Femur (tissue), 1 donor: ENCODE data around the gene PDE10A.

Experiments
- DNase-seq: peaks from one replicate; pipeline ENCODE4 v3.0.0-alpha.2; 2017

Gene PDE10A

DNA sequence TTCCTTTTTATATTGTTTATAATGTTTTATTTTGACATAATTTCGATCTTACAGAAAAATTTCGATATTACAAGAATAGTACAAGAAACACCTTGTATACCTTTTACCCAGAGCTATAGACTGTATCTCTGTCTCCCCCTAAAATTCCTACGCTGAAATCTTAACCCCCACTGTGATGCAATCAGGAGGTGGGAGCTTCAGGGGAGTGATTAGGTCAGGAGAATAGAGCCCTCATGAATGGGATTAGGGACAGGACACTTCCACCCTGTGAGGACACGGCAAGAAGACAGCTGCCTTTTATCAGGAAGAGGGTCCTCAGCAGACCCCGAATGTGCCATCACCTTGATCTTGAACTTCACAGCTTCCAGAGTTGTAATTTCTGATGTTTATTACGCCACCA is 204.9 kb downstream of the PDE10A start:
- no peak for DNase-seq

- no peak for DNase-seq
These were observed 206.8 kb downstream of the PDE10A start for GRCh38 chr6:165456286-165456685.

DNA sequence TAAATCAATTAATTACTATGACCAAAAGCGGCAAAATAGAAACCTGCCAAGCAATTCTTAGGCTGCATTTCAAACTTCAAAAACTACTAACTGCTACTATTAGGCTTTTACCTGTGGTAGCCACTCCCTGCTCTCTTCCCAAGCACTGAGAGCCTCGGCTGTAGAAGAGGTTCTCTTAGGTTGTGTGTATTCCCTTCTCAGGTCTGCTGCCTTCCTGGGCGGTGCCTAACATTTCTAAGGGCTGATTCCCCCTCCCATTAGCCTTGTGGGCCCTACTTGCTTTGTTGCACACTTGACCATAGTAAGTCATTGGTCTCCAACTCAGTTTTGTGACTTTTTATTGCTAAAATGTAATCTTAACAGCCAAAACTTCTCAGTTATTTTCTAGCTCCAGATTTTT is 207.6 kb downstream of the PDE10A start:
- no peak for DNase-seq

DNA sequence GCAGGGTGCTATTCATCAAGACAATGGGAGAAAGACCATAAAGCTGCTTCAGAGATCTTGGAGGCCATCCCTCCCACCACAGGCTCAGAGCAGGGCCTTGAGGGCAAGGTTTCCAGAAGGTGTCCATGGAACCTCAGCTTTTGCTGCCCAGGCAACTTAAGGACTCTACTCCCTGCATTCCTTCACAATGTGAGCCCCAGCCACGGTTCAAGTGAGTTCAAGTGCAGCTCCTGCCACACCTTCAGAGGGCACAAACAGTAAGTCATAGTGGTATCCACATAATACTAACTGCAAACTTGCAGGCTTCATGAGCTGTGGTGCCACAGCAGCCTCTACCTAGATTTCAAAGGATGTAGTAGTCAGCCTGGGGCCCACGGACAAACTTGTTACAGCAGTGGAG is 209.6 kb downstream of the PDE10A start:
- DNase-seq: no peak

GRCh38 chr6:165451838-165452237 is 211.2 kb downstream of the PDE10A start:
- DNase-seq: no peak

GRCh38 chr6:165448210-165448609 is 214.8 kb downstream of the PDE10A start:
- DNase-seq: no peak

- DNase-seq: no peak
These were observed 215.9 kb downstream of the PDE10A start for GRCh38 chr6:165447141-165447540.

DNA sequence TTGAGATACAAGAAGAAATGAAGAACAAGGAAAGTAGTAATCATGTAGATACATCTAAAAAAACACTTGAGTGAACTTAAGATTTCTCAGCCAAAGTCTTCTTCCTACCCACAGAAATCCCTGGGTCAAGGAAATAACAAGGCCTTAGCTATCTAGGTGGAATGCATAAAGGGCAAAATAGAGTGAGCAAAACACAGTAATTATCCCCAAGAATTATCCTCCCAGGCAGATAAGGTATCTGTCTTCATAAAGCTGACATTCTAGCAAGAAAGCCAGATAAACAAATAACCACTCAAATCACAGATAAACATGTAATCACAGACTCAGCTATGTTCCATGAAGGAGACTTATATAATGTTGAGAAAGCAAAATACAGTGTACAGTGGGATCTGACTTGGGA is 216.7 kb downstream of the PDE10A start:
- DNase-seq: no peak

DNA sequence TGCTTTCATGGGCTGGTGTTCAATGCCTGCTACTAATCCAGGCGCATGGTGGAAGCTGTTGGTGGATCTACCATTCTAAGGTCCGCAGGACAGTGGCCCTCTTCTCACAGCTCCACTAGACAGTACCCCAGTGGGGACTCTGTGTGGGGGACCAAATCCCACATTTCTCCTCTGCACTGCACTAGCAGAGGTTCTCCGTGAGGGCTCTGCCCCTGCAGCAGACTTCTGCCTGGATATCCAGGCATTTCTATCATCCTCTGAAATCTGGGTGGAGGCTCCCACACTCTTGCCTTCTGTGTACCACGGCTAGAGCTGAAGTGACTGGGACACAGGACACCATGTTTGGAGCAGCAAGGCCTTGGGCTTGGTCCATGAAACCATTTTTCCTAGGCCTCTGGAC is 219.6 kb downstream of the PDE10A start:
- DNase-seq: no peak

GRCh38 chr6:165441181-165441580 is 221.9 kb downstream of the PDE10A start:
- no peak for DNase-seq

- no peak for DNase-seq
These were observed 223.0 kb downstream of the PDE10A start for GRCh38 chr6:165439928-165440554.

DNA sequence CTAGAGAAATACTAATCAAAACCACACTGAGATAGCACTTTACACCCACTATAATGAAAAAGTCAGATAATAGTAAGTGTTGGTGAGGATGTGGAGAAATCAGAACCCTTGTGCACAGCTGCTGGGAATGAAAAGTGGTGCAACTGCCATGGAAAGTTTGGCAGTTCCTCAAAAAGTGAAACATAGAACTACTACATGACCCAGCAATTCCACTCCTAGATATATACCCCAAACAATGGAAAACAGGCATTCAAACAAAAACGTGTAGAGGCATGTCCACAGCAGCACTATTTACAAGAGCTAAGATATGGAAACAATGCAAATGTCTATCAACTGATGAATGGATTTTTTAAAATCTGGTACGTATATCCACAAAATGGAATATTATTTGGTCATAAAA is 236.1 kb downstream of the PDE10A start:
- no peak for DNase-seq

DNA sequence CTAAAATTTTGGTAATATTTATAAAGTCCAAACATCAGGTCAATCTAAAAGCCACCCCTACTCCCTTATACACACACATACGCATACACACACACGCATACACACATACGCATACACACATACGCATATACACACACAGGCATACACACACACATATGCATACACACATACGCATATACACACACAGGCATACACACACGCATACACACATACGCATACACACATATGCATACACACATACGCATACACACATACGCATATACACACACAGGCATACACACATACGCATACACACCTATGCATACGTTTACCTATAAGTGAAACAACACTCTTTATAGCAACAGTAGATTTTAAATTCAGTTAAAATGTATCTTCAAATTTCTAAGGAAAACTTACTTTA is 240.8 kb downstream of the PDE10A start:
- no peak for DNase-seq

- DNase-seq: no peak
These were observed 245.7 kb downstream of the PDE10A start for GRCh38 chr6:165417278-165417865.

GRCh38 chr6:165404697-165405096 is 258.3 kb downstream of the PDE10A start:
- DNase-seq: no peak

DNA sequence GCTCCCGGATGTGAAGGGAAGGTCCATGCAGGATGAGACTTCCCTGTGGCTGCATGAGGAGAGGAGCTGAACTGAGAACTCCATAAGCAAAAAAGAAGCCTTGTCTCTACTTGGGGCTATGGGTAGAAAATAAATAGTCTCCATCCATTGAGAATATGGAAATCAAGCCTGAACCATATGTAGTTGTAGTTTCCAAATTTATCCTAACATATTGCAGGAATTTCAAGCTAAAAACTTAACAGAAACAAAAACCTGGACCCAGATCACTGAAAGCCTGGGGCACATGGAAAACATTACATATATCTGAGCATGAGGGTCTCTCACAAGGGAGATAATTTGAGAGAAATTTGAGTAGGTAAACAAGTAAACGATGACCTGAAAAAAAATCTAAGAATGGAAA is 258.7 kb downstream of the PDE10A start:
- no peak for DNase-seq

DNA sequence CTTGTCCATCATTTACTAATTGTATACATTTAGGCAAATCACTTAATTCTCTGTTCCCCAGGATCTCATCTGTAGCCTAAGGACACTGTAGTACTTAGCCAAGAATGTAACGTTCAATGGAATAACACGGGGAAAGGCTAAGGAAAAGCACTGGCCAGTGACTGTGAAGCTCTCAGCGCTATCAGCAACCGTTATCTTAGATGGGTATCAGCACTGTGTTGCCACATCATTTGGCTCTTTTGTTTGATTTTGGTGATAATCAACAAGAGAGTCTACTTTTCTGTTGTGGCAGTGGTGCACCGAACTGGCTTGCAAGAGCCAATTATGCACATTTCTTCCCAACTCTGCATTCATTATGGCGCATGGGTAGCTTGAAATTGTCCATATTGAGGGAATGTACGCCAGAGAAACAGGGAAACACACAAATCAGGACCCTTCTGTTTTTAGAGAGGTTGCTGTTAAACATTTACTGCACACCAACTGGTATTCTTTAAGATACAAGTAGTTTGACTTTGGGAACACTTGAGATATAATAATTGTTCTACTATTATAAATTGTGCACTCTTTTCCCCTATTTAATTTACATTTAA is 259.9 kb downstream of the PDE10A start:
- DNase-seq: no peak

GRCh38 chr6:165401092-165401491 is 261.9 kb downstream of the PDE10A start:
- no peak for DNase-seq

GRCh38 chr6:165390475-165390874 is 272.6 kb downstream of the PDE10A start:
- DNase-seq: no peak

DNA sequence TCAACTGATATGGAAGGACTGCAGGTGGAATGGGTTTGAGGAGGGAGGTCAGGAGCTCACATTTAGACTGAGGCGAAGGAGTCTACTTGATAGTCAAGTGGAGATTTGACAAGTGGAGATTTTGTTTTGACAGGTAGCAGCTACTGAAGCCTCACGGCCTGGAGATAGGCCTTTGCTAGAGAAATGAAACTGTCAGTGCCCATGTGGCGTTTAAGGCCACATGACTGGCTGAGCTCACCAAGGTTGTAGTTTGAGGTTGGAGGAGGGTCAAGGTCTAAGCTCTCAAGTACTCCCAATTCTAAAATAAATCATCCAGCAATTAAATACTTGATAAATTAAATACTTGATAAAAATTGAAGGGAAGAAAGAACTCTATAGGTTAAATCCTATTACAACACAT is 273.5 kb downstream of the PDE10A start:
- DNase-seq: no peak

DNA sequence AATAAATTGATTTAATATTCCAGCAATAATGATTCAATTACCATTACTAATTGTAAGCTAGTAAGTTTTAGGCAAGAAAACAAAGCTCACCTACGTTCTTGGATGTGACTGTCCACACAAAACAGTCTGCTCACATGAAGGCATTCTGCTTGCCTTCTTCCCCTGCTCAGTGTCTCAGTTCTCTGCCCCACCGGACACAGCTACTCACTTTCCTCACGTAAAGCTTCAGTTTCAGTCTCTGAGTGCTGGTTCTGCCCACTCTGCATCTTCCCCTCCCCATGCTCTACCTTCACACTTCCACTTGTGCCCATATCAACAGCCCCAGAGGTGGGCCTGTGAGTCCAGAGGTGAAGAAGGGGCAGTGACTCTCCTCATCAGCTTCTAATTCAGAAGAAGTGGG is 279.7 kb downstream of the PDE10A start:
- no peak for DNase-seq

GRCh38 chr6:165376100-165376499 is 286.9 kb downstream of the PDE10A start:
- DNase-seq: no peak

GRCh38 chr6:165365371-165365770 is 297.7 kb downstream of the PDE10A start:
- DNase-seq: no peak

DNA sequence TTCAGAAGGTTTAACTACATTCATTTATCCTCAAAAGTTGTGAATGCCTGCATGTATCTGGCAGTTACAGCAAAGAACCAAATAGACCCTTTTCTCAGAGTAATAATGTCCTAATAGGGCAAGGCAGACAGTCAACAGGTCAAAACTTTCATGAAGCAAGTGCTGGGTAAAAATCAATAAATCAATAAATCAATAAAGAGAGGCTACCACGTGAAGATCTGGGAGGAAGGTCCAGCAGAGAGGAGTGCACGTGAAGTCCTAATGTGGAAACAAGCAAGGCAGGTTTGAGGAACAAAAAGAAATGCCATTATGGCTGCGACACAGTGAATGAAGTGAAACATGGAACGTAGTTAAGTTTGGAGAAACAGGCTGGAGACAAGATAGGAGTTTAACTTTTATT is 317.3 kb downstream of the PDE10A start:
- no peak for DNase-seq

DNA sequence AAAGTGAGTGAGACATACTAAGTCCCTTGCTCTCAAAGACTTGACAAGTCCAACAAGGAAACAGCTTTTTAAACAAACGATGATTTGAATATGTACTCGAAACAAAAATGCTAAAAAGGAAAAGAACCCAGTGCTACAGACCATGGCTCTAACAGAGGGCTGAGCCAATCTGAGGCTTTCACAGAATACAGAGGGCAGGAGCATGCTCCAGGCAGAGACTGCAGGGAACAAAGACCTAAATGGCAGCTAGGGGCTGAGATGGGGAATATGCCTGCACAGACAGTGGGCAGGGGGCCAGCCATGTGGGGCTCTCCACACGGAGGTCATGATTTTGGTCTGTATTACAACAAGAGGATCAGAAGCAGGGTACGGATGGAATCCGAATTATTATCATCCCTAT is 322.5 kb downstream of the PDE10A start:
- DNase-seq: no peak
